GM20431 (cell line): ENCODE data around the gene EXOSC7.

Source experiments
- in situ Hi-C: fragments of 300-500 bp; cut with MseI, MboI; formaldehyde crosslinking; loops from one replicate; pipeline ENCODE4 v1.15.0; 2020; ENCODE audit warnings: low sequenced_read_pairs; ENCODE audit not compliant: unreplicated experiment

EXOSC7 gene

GRCh38 chr3:45020534-45020933 lies 44.5 kb downstream of the EXOSC7 start:
- in situ Hi-C loops = no loop called here

GRCh38 chr3:45021524-45022297 lies 45.7 kb downstream of the EXOSC7 start:
- in situ Hi-C loops = no loop called here

GRCh38 chr3:45023675-45024074 lies 47.6 kb downstream of the EXOSC7 start:
- in situ Hi-C loops = no loop called here

- in situ Hi-C loops = loop anchor here (25.0 kb wide), 1 partner anchor 463 kb away; no protein-coding TSS in a partner anchor
Observed at GRCh38 chr3:45024542-45025255, 48.7 kb downstream of the EXOSC7 start.

GRCh38 chr3:45026038-45026437 lies 50.0 kb downstream of the EXOSC7 start, which contains the start of gene CLEC3B:
TSS of gene CLEC3B (plus strand) at chr3:45026303. CDS start at chr3:45026363, 60 bp downstream.
- in situ Hi-C loops = loop anchor here (25.0 kb wide), 1 partner anchor 461 kb away; no protein-coding TSS in a partner anchor

GRCh38 chr3:45026957-45027356 lies 50.9 kb downstream of the EXOSC7 start:
- in situ Hi-C loops = loop anchor here (25.0 kb wide), 1 partner anchor 460 kb away; no protein-coding TSS in a partner anchor

- in situ Hi-C loops = loop anchor here (25.0 kb wide), 1 partner anchor 460 kb away; no protein-coding TSS in a partner anchor
Observed at GRCh38 chr3:45027441-45027840, 51.4 kb downstream of the EXOSC7 start.

GRCh38 chr3:45029216-45029615 lies 53.2 kb downstream of the EXOSC7 start:
- in situ Hi-C loops = loop anchor here (25.0 kb wide), 1 partner anchor 458 kb away; no protein-coding TSS in a partner anchor

GRCh38 chr3:45029661-45030060 lies 53.6 kb downstream of the EXOSC7 start:
- in situ Hi-C loops = loop anchor here (25.0 kb wide), 1 partner anchor 458 kb away; no protein-coding TSS in a partner anchor

GRCh38 chr3:45031531-45031930 lies 55.5 kb downstream of the EXOSC7 start:
- in situ Hi-C loops = loop anchor here (25.0 kb wide), 1 partner anchor 456 kb away; no protein-coding TSS in a partner anchor

- in situ Hi-C loops = loop anchor here (25.0 kb wide), 1 partner anchor 455 kb away; no protein-coding TSS in a partner anchor
Observed at GRCh38 chr3:45032113-45032512, 56.1 kb downstream of the EXOSC7 start.

- in situ Hi-C loops = loop anchor here (25.0 kb wide), 1 partner anchor 454 kb away; no protein-coding TSS in a partner anchor
Observed at GRCh38 chr3:45033791-45034190, 57.7 kb downstream of the EXOSC7 start.

GRCh38 chr3:45034612-45035252 lies 58.7 kb downstream of the EXOSC7 start:
- in situ Hi-C loops = loop anchor here (5.0 to 25.0 kb wide), 2 partner anchors 178 to 453 kb away; no protein-coding TSS in a partner anchor

GRCh38 chr3:45035441-45036301 lies 59.6 kb downstream of the EXOSC7 start:
- in situ Hi-C loops = loop anchor here (5.0 to 25.0 kb wide), 2 partner anchors 177 to 452 kb away; no protein-coding TSS in a partner anchor

- in situ Hi-C loops = loop anchor here (5.0 to 25.0 kb wide), 2 partner anchors 174 to 449 kb away; no protein-coding TSS in a partner anchor
Observed at GRCh38 chr3:45037720-45038455, 61.8 kb downstream of the EXOSC7 start.

GRCh38 chr3:45041666-45042065 lies 65.6 kb downstream of the EXOSC7 start:
- in situ Hi-C loops = loop anchor here (25.0 kb wide), 1 partner anchor 446 kb away; no protein-coding TSS in a partner anchor

- in situ Hi-C loops = loop anchor here (25.0 kb wide), 1 partner anchor 445 kb away; no protein-coding TSS in a partner anchor
Observed at GRCh38 chr3:45042162-45042561, 66.1 kb downstream of the EXOSC7 start.

GRCh38 chr3:45043728-45044299 lies 67.8 kb downstream of the EXOSC7 start:
- in situ Hi-C loops = loop anchor here (25.0 kb wide), 1 partner anchor 443 kb away; no protein-coding TSS in a partner anchor
